Activated CD4-positive, CD25-positive, alpha-beta regulatory T cell treated with anti-CD3 and anti-CD28 coated beads, Interleukin-2, amount 50 U/mL, for 24 hours (primary cell): ENCODE results near the gene TATDN2.
A peak's percentile ranks its signal among the peaks of the same experiment; 100 is the strongest.
"Not testable (repeated sequence)": the region's sequence is repeated elsewhere in the genome, so short reads cannot be mapped to it uniquely, and the experiment has no call there.

Experiments used
- ATAC-seq, 2 donors: fragments of 150-1000 bp; cut with Tn5 transposase; one replicate each; pipeline ENCODE4 v1.10.0; 2021; ENCODE audit warnings: mild to moderate bottlenecking in 1 of 2, moderate library complexity in 1 of 2

The TATDN2 gene

GRCh38 chr3:10235551-10235950 is 12.7 kb upstream of the TATDN2 start:
- ATAC-seq: no peak

- ATAC-seq: peak; percentile 49 to 57
These were observed 9.7 kb upstream of the TATDN2 start for GRCh38 chr3:10238345-10239183.

- ATAC-seq: no peak
These were observed 7.5 kb upstream of the TATDN2 start for GRCh38 chr3:10240799-10241198.

GRCh38 chr3:10242182-10243065 is 5.8 kb upstream of the TATDN2 start:
- peak; percentile 96 to 97 for ATAC-seq

GRCh38 chr3:10244009-10244408 is 4.2 kb upstream of the TATDN2 start:
- ATAC-seq: no peak

- no peak for ATAC-seq
These were observed 3.1 kb upstream of the TATDN2 start for GRCh38 chr3:10245081-10245712.

- no peak for ATAC-seq
These were observed 528 bp upstream of the TATDN2 start for GRCh38 chr3:10247679-10248183.

GRCh38 chr3:10248984-10249748 is 907 bp downstream of the TATDN2 start:
- ATAC-seq: peak in 1 of 2 donors; percentile 5

- peak in 1 of 2 donors; percentile 19 for ATAC-seq
These were observed 1.6 kb downstream of the TATDN2 start for GRCh38 chr3:10249833-10250232.

GRCh38 chr3:10251006-10251405 is 2.7 kb downstream of the TATDN2 start:
- ATAC-seq: no peak

GRCh38 chr3:10253731-10254130 is 5.5 kb downstream of the TATDN2 start:
- no peak for ATAC-seq

- no peak for ATAC-seq
These were observed 7.6 kb downstream of the TATDN2 start for GRCh38 chr3:10255835-10256234.

- ATAC-seq: no peak
These were observed 10.8 kb downstream of the TATDN2 start for GRCh38 chr3:10259036-10259435.

- ATAC-seq: no peak
These were observed 11.5 kb downstream of the TATDN2 start for GRCh38 chr3:10259798-10260197.

- ATAC-seq: no peak
These were observed 12.0 kb downstream of the TATDN2 start for GRCh38 chr3:10260211-10260701.

- ATAC-seq: no peak
These were observed 13.8 kb downstream of the TATDN2 start for GRCh38 chr3:10262027-10262426.

GRCh38 chr3:10263646-10264363 is 15.5 kb downstream of the TATDN2 start:
- ATAC-seq: peak; percentile 81 to 91

- no peak for ATAC-seq
These were observed 17.6 kb downstream of the TATDN2 start for GRCh38 chr3:10265833-10266232.

- not testable (repeated sequence) for ATAC-seq
These were observed 18.7 kb downstream of the TATDN2 start for GRCh38 chr3:10266936-10267335.

GRCh38 chr3:10268116-10268515 is 19.9 kb downstream of the TATDN2 start:
- no peak for ATAC-seq

- ATAC-seq: no peak
These were observed 20.7 kb downstream of the TATDN2 start for GRCh38 chr3:10268930-10269329.
